CD4-positive, alpha-beta T cell treated with Interleukin-4 for 4 hours (primary cell): Measurements from ENCODE around the gene DNAH12.
"Not testable (repeated sequence)": the region's sequence is repeated elsewhere in the genome, so short reads cannot be mapped to it uniquely, and the experiment has no call there.

Experiments
- DNase-seq: peaks from one replicate; pipeline ENCODE4 v3.0.0-alpha.2; 2020

DNAH12 gene

DNA sequence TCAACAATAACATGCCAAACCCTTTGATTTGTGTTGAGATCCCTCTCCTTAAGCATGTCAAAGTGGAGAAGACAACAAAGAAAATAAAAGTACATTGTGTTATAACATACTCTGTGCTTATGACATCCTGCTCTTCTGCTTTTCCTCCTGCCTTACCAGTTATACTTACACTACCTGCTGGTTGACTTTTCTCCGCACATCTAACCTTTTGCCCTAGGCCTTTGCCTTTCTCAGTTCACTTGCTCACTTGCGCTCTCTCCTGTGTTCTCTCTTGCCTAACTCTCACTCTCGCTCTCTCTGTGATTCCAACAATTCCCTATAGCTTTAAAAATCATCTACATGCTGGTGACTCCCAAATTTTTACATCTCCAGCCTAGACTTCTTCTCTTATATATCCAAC lies 5.7 kb downstream of the DNAH12 start:
- DNase-seq, result no peak

DNA sequence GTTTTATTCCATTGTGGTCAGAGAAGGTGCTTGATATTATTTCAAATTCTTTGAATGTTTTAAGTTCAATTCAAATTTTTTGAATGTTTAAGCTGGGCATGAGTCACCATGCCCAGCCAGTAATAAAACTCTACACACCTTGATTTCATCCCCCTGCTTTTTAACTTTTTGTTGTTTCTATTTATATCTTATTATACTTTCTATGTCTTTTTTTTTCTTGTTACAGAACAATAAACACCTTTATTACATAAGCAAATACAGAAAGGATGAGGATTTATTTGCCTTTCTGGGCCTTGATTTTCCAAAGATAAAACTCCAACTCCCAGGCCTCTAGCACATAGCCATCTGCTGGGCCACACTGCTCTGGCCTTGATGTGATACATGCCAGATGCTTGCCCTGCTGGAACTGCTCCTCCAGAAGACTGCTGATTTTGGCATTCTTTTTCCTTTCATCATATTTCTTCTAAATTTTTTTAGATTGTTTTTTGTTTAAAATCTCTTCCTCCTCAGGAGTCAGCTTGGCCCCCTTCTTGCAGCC lies 14.0 kb downstream of the DNAH12 start:
- DNase-seq, result no peak

DNA sequence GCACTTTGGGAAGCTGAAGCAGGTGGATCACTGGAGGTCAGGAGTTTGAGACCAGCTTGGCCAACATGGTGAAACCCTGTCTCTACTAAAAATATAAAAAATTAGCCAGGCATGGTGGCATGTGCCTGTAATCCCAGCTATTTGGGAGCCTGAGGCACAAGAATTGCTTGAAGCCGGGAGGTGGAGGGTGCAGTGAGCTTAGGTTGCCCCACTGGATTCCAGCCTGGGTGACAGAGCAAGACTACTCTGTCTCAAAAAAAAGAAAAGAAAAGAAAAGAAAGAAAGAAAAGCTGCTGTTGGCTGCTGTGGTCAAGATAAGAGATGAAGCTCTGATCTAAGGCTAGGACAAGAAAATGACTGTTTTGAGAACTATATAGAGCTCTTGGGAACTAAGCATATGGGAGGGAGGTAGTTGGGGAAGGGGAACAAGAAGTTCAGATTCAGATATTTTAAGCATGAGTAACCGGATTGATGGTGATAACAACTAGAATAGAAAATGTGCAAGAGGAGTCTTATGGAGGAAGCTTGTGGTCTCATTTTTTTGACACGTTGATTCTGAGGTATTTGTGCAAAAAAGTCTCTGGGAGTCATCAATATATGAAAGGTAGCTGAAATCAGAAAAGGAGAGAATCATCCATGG lies 25.7 kb downstream of the DNAH12 start:
- DNase-seq, result no peak

GRCh38 chr3:57512166-57512565 lies 32.0 kb downstream of the DNAH12 start:
- DNase-seq, result no peak

DNA sequence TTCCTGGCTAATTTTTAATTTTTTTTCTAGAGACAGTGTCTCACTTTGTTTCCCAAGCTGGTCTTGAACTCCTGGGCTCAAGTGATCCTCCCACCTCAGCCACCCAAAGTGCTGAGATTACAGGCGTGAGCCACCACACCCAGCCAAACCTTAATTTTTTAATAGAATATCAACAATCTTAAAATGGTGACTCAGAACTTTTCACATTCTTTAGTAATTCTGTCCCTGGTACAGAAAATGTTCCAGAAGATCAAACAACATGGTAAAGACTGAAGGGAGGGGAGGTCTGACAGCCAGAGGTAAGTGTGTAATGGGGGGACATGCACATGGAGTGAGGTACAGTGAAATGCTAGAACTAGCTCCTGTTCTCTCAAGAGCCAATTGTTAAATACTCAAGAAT lies 38.2 kb downstream of the DNAH12 start:
- no peak for DNase-seq

- DNase-seq, result no peak
These were observed 43.6 kb downstream of the DNAH12 start for GRCh38 chr3:57500506-57500905.

DNA sequence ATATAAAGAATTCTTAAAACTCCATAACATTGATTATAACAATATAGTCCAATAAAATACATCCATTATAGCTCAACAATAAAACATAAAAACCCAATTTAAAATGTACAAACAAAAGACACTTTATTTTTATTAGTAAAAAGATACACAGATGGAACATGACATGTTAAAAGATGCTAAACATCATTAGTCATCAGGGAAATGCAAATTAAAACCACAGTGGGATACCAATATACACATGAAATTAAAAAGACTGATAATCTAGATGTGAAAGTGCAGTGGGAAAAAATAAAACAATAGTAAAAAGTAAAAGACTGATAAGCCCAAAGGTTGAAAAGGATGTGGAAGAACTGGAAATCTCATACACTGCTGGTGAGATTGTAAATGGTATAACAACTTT lies 46.2 kb downstream of the DNAH12 start:
- no peak for DNase-seq

- DNase-seq, result no peak
These were observed 59.6 kb downstream of the DNAH12 start for GRCh38 chr3:57484563-57484962.

DNA sequence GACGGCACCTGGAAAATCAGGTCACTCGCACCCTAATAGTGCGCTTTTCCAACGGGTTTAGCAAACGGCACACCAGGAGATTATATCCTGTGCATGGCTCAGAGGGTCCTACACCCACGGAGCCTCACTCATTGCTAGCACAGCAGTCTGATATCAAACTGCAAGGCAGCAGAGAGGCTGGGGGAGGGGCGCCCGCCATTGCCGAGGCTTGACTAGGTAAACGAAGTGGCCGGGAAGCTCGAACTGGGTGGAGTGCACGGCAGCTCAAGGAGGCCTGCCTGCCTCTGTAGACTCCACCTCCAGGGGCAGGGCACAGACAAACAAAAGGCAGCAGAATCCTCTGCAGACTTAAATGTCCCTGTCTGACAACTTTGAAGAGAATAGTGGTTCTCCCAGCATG lies 67.0 kb downstream of the DNAH12 start:
- DNase-seq, result not testable (repeated sequence)

DNA sequence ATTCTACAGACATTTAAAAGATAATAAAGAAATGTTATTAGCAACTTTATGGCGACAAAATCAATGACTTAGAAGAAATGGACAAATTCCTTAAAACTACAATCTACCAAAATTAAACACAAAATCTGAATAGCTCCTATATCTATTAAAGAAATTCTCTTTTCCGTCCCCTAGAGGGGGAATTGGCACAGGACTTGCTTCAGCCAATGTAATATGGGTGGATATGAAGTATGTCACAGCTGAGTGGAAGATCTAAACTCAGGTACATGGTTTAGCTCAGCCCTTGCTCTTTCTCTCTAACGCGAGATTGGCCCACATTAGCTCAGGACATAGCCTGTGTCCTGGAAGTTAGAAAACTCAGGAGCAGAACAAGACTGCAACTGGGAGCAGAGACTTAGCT lies 79.3 kb downstream of the DNAH12 start:
- no peak for DNase-seq

- no peak for DNase-seq
These were observed 80.1 kb downstream of the DNAH12 start for GRCh38 chr3:57464011-57464410.

DNA sequence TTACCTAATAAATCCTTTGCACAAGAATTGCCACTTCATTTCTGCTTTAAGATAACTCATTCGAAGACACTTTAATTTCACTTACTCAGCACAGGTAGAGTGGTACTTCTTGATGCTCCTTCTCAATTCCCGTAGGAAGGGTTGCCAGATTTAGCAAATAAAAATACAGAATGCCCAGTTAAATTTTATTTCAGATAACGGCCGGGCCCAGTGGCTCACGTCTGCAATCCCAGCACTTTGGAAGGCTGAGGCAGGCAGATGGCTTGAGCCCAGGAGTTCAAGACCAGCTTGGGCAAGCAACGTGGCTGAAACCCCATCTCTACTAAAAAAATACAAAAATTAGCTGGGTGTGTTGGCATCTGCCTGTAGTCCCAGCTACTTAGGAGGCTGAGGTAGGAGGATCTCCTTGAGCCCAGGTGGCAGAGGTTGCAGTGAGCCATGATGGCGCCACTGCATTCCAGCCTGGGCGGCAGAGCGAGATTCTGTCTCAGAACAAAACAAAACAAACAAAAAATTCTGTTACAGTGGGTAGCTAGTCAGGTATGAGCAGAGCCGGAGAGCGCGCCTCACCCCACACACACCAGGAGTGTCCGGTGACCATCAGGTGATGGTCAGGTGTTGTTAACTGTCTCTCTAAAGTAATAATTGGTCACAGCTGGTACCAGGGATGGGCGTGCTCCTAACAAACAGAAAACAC lies 92.8 kb downstream of the DNAH12 start:
- DNase-seq, result no peak

DNA sequence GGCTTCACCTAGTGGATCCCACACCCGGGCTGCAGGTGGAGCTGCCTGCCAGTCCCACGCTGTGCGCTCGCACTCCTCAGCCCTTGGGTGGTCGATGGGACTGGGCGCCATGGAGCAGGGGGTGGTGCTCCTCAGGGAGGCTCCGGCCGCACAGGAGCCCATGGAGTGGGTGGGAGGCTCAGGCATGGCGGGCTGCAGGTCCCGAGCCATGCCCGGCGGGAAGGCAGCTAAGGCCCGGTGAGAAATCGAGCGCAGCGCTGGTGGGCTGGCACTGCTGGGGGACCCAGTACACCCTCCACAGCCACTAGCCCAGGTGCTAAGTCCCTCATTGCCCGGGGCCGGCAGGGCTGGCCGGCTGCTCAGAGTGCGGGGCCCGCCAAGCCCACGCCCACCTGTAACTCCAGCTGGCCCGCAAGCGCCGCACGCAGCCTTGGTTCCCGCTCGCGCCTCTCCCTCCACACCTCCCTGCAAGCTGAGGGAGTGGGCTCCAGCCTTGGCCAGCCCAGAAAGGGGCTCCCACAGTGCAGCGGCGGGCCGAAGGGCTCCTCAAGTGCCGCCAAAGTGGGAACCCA lies 94.8 kb downstream of the DNAH12 start:
- DNase-seq, result not testable (repeated sequence)

DNA sequence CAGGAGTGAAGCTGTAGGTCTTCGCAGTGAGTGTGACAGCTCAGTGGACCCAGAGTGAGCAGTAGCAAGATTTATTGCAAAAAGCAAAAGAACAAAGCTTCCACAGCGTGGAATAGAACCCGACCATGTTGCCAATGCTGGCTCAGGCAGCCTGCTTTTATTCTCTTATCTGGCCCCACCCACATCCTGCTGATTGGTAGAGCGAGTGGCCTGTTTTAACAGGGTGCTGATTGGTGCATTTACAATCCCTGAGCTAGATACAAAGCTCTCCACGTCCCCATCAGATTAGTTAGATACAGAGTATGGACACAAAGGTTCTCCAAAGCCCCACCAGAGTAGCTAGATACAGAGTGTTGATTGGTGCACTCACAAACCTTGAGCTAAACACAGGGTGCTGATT lies 95.7 kb downstream of the DNAH12 start:
- not testable (repeated sequence) for DNase-seq

GRCh38 chr3:57446318-57446841 lies 97.8 kb downstream of the DNAH12 start:
- DNase-seq, result no peak

- no peak for DNase-seq
These were observed 99.7 kb downstream of the DNAH12 start for GRCh38 chr3:57444469-57444868.

DNA sequence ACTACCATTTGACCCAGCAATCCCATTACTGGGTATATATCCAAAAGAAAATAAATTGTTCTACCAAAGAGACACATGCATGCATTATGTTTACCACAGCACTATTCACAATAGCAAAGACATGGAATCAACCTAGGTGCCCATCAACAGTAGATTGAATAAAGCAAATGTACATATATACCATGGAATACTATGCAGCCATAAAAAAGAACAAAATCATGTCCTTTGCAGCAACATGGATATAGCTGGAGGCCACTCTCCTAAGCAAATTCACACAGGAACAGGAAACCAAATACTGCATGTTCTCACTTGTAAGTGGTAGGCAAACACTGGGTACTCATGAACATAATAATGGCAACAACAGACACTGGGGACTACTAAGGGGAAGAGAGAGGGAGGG lies 104.0 kb downstream of the DNAH12 start:
- DNase-seq, result not testable (repeated sequence)

GRCh38 chr3:57438460-57438859 lies 105.7 kb downstream of the DNAH12 start:
- not testable (repeated sequence) for DNase-seq

- no peak for DNase-seq
These were observed 107.9 kb downstream of the DNAH12 start for GRCh38 chr3:57436195-57436761.

GRCh38 chr3:57434041-57434440 lies 110.1 kb downstream of the DNAH12 start:
- DNase-seq, result no peak

DNA sequence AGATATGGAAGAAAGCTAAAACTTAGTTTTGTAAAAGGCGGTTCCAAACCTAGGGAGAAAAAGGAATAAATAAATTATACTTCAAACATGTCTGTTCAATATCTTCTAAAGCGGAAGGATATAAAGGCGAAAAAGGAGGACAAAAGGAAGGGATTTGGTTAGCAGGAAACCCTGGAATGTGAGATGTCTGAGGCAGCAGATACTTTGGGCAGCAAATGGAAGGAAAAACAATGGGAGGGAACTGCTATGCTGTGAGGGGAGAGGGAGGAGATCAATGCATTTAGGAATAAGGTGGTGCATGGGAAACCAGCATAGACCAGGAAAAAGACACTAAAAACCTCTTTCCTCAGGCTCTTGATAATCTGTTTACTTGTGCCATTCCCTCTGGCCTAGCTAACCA lies 120.8 kb downstream of the DNAH12 start:
- no peak for DNase-seq

DNA sequence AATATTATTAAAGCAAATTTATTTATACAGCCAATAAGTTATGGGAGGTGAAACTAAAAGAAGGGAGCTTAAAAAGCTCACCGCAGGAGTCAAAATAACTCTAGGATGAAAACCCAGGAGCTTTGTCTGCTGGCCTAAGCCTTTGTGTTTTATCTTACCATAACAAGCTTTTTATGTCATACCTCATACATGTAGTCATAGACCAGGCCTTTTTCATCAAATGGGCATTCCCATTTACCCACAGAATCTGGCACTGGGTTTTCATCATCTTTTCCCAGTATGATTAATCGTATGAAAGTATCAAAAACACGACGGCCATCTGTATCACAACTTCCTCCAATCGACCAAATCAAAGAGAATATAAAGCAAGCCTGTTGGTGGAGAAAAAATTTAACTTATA lies 122.8 kb downstream of the DNAH12 start:
- DNase-seq, result no peak

DNA sequence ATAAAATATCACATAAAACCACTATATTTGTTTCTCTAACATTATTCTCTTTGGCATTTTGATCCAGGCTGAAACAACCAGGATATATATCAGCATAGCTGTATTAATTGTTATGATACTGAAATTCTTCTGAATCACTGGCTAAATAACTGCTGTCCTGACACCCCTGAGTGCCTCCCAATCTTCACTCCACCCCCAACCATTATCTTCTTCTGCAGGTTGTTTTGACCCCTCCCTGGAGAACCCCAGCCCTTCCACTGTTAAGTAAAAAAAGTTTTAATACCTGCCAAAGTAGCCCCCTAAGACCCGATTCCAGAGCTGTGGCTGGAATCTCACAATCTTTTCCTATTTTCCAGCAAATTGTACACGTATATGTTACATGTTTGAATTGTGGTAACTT lies 124.1 kb downstream of the DNAH12 start:
- DNase-seq, result no peak

DNA sequence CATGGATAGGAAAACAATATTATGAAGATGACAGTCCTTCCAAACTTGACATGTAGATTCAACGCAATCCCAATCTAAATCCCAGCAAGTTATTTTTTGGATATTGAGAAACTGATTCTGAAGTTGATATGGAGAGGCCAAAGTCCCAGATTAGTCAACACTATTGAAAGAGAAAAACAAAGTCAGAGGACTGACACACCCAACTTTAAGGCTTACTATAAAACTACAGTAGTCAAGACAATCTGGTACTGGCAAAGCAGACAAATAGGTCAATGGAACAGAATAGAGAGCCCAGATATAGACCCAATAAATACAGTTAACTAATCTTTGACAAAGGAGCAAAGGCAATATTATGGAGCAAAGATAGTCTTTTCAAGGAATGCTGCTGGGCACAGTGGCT lies 132.4 kb downstream of the DNAH12 start:
- DNase-seq, result no peak
